ENCODE results near the gene ELSPBP1.
"Not testable (repeated sequence)": the region's sequence is repeated elsewhere in the genome, so short reads cannot be mapped to it uniquely, and the experiment has no call there.

Gene ELSPBP1

DNA sequence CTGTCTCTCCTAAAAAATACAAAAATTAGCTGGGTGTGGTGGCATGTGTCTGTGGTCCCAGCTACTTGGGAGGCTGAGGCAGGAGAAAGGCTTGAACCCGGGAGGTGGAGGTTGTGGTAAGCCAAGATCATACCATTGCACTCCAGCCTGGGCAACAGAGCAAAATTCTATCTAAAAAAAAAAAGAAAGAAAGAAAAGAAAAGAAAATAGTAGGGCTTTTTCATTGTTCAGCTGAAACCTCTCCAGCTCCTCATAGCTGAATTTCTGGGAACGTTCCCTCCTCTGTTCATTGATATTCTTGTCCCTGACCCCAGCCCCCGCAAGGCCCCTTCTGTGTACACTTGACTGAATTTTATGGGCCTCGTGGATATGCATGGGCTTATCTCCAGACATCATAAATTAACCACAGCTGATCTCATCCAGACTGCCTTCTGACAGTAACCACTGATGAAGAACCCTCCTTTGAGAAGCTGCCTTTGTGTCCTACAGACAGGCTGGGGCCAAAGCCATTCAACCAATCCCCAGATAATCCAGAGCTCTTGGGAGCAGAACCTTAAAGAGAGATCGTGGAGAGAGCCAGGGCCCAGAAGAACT lies at the start of gene ELSPBP1:
TSS of gene ELSPBP1 (plus strand) at position 424 of the 594 bp plus-strand sequence. CDS start 14,036 bp downstream, outside the sequence.
- DNase-seq (ENCODE audit: low spot score): no peak

- DNase-seq (ENCODE audit: low spot score): not testable (repeated sequence)
These were observed 44.4 kb upstream of the ELSPBP1 start for GRCh38 chr19:47949852-47950521.

DNA sequence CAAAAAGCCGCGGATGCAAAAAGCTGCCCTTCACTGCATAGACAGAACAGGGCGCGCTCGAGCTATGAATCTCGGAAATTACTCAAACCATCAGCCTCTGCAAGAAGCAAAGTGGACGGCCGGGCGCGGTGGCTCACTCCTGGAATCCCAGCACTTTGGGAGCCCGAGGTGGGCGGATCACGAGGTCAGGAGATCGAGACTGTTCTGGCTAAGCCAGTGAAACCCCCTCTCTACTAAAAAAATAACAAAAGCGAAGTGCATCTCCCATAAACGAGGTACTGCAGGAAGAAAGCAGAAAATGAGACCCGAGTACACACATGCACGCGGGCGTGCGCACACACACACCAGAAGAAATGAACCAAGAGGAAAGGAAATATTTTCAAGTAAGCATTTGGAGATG lies 42.3 kb upstream of the ELSPBP1 start:
- not testable (repeated sequence) for DNase-seq (ENCODE audit: low spot score)

GRCh38 chr19:47955936-47956335 lies 38.5 kb upstream of the ELSPBP1 start:
- not testable (repeated sequence) for DNase-seq (ENCODE audit: low spot score)

GRCh38 chr19:47973529-47973928 lies 20.9 kb upstream of the ELSPBP1 start:
- no peak for DNase-seq (ENCODE audit: low spot score)

- no peak for DNase-seq (ENCODE audit: low spot score)
These were observed 3.1 kb upstream of the ELSPBP1 start for GRCh38 chr19:47991191-47991808.

DNA sequence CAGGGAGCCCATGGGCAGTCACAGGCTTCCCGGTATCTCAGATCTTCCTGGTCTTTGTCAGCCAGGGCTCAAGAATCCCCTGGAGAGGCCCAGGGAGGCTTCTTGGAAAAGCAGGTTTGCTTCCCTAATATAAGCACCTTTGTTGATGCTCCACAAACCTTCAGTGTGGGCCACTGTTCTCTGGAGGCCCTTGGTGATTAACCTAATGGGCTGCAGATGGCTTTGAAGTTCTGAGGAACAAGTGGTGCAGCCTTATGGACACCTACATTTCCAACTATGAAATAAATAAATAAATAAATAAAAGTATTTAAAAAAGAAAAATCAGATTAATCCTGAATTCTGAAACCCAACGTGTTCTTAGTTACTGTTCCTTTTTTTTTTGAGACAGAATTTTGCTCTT lies 2.4 kb upstream of the ELSPBP1 start, which contains the start of gene BSPH1:
TSS of gene BSPH1 (minus strand) at position 101 of the 400 bp plus-strand sequence. CDS start at position 12, 89 bp downstream.
- no peak for DNase-seq (ENCODE audit: low spot score)

DNA sequence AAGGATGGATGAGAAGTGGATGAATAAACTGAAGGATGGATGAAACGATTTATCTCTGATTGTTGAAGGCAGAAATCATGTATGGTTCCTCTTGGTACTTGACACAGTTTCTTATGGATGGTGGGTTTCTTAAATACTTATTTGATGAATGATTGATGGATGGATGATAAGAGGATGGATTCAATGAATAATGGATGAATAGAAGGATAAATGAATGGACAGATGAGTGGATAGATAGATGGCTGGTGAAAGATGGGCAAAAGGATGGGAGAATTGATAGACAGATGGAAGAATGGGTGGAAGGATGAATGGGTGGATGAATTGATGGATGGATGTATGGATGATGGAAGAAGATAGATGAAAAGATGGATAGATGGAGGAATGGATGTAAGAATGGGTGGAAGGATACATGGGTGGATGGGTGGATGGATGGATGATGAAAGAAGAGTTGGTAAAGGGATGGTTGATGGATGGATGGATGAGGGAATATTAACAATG lies 1.8 kb downstream of the ELSPBP1 start:
- no peak for DNase-seq (ENCODE audit: low spot score)

GRCh38 chr19:47998800-47999199 lies 4.4 kb downstream of the ELSPBP1 start:
- no peak for DNase-seq (ENCODE audit: low spot score)

DNA sequence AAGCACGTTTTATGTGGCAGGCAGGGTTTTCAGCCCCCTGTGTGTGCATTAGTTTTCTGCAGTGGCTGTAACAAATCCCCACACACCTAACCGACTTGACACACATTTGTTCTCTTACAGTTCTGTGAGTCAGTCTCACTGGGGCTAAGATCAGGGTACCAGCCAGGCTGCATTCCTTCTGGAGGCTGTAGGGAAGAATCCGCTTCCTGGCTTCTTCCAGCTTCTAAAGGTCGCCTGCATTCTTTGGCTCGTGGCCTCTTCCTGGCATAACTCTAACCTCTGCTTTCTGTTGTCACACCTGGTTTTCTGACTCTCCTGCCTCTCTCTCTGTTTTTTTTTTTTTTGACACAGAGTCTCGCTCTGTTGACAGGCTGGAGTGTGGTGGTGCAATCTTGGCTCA lies 6.4 kb downstream of the ELSPBP1 start:
- no peak for DNase-seq (ENCODE audit: low spot score)

- no peak for DNase-seq (ENCODE audit: low spot score)
These were observed 9.8 kb downstream of the ELSPBP1 start for GRCh38 chr19:48004236-48004635.

GRCh38 chr19:48006762-48007161 lies 12.3 kb downstream of the ELSPBP1 start:
- DNase-seq (ENCODE audit: low spot score): peak; percentile 32

- no peak for DNase-seq (ENCODE audit: low spot score)
These were observed 16.7 kb downstream of the ELSPBP1 start for GRCh38 chr19:48010932-48011758.

DNA sequence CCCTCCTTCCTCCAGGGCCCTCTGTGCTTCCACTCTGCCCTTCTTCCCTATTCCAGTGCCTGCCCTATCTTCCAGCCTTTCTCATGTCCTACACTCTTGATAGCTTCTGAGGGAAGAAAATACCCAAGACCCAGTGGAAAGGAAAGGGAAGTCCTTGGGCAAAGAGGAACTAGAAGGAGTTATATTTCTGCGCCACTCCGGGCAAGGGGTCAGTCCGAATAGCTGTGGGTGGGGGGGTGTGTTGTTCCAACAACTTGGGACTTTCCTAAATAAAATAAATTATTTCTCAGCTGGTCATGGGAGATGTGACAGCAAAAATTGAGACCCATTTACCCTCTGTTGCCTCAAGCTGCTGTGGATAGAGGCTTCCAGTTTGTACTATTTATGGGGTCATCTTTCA lies 26.3 kb downstream of the ELSPBP1 start:
- DNase-seq (ENCODE audit: low spot score): no peak

- DNase-seq (ENCODE audit: low spot score): no peak
These were observed 28.6 kb downstream of the ELSPBP1 start for GRCh38 chr19:48023011-48023410.

- no peak for DNase-seq (ENCODE audit: low spot score)
These were observed 29.1 kb downstream of the ELSPBP1 start for GRCh38 chr19:48023518-48023917.

GRCh38 chr19:48025480-48025879 lies 31.0 kb downstream of the ELSPBP1 start:
- no peak for DNase-seq (ENCODE audit: low spot score)

GRCh38 chr19:48029431-48029830 lies 35.0 kb downstream of the ELSPBP1 start:
- DNase-seq (ENCODE audit: low spot score): no peak

DNA sequence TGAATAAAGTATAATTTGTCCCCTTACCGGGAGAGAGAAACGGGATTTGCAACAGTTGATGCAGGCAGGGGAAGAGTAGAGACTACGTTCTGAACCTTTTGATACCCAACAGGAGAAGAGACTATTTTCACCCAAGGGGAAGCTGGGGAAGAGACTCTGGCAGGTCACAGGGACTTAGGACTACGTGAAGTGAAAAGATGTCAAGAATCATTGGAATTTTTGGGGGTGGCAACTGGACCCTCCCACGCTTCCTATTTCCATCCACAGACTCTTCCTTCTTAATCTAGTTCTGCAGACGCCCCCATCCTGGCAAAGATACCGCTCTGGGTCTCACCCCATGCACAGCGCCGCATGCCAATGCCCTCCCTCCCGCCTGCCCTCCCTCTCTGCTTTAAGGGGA lies 35.6 kb downstream of the ELSPBP1 start:
- no peak for DNase-seq (ENCODE audit: low spot score)

- DNase-seq (ENCODE audit: low spot score): no peak
These were observed 39.2 kb downstream of the ELSPBP1 start for GRCh38 chr19:48033604-48034003.

DNA sequence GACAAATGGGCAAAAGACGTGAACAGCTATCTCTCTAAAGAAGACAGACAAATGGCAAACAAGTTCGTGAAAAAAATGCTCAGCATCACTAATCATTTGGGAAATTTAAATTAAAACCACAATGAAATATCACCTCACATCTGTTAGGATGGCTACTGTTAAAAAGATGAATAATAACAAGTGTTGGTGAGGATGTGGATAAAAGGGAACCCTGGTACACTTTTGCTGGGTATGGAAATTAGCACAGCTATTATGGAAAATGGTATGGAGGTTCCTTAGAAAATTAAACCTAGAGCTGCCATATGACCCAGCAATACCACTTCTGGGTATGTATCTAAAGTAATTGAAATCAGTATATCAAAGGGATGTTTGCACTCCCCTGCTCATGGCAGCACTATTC lies 42.3 kb downstream of the ELSPBP1 start:
- no peak for DNase-seq (ENCODE audit: low spot score)

- DNase-seq (ENCODE audit: low spot score): no peak
These were observed 47.6 kb downstream of the ELSPBP1 start for GRCh38 chr19:48041877-48042580.

Data from NAMALWA (cell line).